ENCODE measurements around the gene TMEM186.
"Not testable (repeated sequence)": the region's sequence is repeated elsewhere in the genome, so short reads cannot be mapped to it uniquely, and the experiment has no call there.

The TMEM186 gene, protein sequence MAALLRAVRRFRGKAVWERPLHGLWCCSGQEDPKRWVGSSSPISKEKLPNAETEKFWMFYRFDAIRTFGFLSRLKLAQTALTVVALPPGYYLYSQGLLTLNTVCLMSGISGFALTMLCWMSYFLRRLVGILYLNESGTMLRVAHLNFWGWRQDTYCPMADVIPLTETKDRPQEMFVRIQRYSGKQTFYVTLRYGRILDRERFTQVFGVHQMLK

DNA sequence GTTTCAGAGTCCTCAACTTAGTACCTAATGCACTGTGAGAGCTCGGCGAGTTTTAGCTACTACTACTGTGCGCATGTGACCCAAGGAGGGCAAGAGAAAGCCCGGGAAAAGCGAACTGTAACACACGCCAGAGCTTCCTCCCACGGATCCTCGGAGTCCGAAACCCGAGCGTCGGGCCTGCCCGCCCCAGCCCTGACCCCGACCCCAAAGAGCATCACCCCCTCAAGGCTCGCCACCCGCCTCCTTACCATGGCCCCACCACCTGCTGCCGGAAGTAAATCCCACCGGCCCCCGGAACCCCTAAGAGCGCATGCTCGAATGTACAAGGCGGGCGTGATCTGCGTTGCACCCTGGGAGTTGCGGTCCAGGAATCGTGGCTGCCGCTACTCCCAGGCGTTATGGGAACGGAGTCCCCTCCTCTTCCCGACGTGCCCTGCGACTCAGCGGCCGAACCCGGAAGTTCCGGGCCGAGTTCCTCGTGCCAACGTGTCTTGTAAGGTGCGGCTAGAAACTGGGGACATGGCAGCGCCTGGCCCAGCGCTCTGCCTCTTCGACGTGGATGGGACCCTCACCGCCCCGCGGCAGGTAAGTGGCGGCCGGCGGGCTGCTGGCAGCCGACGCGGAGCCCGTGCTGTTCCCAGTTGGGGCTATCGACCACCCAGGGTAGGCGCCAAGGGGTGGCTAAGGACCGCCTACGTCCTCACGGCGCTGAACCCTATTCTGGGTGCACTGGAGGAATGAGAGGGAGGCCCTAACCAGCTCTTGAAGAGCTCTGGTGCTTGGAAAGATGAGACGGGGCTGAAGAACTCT, at the start of gene TMEM186, which contains the start of gene PMM2:
TMEM186 (minus strand) TSS at position 276 of the 810 bp plus-strand sequence; CDS start at position 251, 25 bp downstream.
PMM2 (plus strand) TSS at position 476 of the 810 bp plus-strand sequence; CDS start at position 520, 44 bp downstream.
- DNase-seq = peak; percentile 99

DNA sequence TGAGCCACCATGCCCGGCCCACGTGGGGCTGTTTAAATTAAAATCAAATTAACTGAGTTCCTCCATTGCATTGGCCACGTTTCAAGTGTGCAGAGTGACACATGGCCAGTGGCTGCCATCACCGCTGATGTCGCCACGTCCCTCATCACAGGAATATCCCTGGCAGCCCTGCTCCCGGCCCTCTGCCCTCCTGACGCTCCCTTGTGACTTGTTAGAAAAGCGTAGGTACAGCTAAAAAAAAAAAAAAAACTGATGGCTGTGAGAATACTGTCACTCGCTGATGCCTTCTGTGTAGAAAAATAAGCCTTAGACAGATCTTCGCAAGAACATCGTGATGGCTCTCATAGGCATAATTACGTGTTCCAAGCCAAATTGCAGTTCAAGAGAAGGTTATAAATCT, 49.7 kb upstream of the TMEM186 start:
- no peak for DNase-seq

DNA sequence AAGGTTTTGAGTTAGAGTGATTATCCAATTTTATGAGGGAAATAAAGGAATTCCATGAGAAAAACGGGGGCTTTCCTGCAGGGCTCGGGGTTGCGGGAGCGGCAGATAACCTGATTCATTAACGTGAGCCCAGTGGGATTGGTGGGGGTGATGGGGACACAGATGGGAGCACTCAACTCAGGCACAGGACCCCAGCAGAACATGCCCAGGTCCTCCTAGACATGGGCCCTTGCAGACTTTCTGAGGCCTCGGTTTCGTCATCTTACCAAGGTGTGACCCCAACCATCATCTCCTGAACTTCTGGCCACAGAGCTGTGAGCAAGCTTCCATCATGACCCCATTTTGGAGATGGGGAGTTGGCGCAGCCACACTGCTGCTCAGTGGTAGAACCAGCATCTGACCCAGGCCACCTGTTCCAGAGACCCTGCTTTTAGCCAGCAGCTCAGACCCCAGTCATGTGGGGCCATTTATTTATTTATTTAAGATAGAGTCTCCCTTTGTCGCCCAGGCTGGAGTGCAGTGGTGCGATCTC, 49.0 kb upstream of the TMEM186 start:
- DNase-seq = no peak

DNA sequence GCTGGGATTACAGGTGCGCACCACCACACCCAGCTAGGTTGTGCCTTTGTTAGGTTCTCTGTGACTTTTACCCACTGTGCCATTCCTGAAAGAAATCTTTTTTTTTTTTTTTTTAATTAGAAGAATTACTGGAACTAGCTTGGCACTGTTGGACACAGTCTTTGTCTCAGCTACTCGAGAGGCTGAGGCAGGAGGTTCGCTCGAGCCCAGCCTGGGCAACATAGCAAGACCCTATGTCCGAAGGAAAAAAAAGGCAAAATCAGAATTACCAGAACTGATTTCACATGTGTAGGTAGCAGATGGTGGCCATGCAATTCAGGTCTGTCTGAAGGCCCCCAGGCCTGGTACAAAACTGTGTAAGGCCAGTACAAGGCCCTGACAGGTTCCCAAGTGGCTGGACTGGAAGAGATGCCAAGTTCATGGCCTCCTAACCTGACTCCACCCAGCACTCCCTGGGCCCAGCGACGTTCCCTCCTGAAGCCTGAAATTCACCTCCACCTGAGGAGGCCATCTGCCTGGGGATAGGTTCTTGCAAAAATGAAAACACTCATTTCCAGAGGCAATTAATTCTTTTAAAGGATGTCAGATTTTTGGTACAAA, 48.4 kb upstream of the TMEM186 start:
- no peak for DNase-seq

DNA sequence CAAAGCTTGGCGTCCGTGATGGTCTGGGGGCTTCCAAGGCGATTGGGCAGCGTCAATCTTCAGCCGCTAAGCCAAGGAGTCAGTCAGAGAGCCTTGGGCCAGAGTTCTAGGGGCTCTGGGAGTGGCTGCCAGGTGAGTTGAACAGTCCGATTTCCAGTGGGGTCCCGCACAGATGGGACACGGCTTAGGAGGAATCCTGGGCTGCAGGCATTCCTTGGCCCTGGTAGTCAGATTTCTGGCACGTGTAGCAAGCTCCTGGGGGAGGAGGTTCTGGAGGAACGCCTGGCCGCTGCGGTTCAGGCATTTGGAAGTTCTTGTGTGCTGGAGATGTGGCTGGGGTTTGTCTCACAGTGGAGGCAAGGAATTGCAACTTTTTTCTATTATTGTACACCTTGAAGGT, 45.9 kb upstream of the TMEM186 start:
- not testable (repeated sequence) for DNase-seq

DNA sequence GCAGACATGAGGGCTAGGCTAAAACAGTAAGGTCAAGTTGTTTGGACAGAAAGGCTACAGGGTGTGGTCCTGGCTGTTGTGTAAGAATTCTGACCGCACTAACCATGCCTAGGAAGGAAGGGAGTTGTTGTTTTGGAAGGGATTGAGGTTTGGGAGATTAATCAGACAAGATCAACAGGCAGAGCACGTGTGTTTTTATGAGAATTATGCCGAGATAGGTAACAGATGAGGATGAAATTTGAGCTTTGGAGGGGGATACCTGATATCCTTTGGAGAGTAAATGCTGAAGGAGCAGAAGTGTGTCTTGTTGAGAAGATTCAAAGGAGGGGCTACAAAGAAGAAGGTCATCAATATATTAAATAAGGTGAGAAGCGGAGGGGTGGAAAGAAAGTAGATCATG, 44.6 kb upstream of the TMEM186 start:
- DNase-seq = not testable (repeated sequence)

DNA sequence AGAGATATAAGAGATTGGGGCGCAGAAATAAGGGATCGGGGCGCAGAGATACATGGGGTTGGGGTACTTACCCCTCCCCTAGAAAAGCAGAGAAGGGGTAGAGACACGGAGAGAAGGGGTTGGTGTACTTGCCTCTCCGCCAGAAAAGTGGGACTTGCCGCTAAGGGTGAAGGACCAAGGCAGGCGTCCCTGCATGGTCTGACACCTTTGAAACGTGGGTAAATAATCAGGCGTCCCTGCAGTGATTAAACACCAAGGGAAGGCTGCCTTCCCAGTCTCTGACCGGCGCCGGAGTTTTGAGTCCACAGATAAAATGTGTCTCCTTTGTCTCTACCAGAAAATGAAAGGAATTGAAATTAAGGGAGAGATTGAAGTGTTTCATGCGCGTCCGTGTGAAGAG, 40.2 kb upstream of the TMEM186 start:
- not testable (repeated sequence) for DNase-seq

DNA sequence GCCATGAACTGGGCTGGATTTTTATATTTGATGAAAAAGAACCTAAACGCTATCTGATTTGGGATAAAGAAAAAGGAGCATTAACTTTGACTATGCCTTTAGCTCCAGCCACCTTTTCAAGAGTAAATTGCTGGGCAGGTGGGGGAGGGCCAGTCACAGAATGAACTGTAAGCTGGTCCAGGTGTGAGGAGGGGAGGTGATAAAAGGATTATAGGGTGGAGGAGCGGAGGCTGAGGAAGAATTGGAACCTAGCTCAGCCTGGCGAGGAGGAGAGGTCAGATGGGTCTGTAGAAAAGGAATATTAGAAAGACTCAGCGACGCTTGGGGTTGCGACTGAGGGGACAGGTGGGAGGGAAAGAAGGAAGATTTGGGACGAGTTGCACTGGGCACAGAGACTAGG, 39.4 kb upstream of the TMEM186 start:
- not testable (repeated sequence) for DNase-seq

DNA sequence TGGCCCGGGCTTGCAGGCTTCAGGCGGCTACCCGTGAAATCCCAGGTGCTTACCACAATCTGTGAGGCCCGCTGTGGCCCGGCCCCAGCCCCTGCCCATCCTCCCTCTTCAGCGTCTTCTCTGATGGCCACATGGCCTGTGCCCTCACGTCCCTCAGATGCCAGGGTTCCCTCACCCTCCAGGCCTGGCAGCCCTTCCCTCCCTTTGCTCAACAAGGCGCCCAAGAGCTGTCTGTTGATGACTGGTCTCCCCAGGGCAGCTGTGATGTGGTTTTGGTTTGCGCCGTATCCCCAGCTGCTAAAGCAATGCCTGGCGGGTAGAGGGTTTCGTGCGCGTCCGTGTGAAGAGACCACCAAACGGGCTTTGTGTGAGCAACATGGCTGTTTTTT, 35.3 kb upstream of the TMEM186 start:
- DNase-seq = no peak

DNA sequence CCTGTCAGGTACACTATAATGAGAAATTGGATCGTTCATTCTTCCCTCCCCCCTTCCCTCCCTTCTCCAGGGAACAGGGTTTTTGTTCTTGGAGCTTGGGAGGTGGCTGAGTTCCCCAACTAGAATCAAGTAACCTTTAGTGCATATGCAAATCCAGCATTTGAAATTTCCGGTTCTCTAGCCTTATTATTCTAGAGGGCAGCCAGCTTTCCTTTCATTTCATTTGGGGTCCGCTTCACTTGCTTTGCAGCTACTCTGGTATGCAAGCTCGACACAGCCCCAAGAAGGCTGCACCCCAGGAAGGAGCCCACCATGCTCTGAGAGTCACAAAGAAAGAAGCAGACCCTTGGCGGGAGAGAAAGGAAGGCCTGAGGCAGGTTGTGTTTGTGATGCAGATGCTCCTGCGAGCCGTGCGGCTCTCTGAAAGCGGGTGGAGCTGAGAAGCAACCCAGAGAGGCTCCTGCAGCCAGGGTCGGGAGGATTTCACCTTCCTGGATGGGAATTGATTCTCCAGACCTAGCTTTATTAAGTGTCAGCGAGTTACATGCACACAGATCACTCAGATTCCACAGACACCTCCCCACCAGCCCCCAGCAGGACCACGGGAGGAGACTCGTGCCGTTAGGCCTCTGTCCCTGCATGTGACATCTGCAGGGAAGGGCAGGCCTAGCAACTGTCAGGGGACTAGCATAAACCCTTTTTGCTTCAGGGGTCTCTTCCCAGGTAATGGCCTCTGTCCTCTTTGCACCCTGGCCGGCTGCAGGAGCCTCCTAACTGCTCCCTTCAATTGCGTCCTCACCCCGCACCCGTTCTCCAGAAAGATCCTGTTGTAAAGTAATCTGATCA, 34.7 kb upstream of the TMEM186 start:
- no peak for DNase-seq

DNA sequence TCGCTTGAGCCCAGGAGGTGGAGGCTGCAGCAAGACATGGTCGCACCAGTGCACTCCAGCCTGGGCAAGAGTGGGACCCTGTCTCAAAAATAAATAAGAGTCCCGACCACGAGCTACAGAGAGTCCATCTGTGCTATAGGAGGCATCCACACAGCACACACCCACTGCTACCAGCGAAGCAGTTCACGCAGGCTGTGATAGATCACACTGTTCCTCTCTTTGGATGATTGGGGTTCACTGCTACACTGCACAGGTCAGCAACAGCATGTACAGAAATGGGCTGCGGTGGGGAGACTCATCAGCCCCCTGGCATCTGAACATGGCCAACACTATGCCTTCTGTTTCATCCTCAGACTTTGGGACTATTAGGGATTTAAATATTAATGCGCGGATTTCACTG, 34.0 kb upstream of the TMEM186 start:
- no peak for DNase-seq

DNA sequence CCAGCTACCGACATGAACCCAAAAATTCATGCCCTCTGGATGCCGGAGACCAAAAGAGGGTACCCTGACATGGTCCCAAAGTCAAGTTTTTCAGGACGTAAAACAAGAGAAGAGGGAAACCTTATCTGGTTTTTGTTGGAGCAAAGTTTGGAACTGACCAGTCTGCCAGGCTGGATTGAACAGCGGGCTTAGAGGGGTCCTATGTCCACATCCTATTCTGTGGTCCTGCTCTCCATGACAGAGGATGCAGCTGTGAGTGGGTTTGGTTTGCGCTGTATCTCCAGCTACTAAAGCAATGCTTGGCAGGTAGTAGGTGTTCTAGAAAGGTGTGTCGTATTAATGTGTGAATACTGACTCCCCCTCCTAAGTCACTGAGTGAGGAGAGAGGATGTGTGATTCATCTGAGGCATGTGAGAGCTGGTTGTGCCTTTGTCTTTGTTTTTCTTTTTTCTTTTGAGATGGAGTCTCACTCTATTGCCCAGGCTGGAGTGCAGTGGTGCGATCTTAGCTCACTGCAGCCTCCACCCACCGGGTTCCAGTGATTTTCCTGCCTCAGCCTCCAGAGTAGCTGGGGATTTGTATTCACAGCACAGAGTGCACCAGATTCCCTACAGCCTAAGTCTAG, 31.2 kb upstream of the TMEM186 start:
- no peak for DNase-seq

DNA sequence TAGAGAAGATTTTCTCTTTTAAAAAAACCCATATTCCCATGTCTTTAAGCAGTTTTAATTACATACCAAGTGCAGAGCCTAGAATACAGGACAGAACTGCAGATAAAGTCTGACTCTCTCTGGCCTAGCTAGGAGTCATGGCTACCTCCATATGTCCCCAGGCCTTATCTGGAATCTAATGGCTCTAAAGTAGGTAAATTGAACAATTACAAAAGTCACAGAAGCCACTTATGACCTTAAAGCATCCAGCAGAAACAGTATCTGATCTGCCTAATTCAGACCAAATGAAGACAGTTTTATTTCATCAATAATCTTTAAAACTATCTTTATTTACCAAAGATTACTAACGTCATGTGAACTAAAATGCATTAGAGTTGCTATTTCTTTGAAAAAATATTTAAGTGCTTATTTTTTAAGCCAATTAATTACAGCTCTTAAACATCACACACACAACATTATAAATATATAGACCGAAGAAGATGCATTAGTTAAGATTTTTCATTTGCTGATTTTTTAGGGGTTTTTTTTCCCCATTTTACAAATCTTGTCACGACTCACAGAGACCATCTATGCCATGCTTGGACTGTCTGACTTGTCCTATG, 28.9 kb upstream of the TMEM186 start:
- no peak for DNase-seq

DNA sequence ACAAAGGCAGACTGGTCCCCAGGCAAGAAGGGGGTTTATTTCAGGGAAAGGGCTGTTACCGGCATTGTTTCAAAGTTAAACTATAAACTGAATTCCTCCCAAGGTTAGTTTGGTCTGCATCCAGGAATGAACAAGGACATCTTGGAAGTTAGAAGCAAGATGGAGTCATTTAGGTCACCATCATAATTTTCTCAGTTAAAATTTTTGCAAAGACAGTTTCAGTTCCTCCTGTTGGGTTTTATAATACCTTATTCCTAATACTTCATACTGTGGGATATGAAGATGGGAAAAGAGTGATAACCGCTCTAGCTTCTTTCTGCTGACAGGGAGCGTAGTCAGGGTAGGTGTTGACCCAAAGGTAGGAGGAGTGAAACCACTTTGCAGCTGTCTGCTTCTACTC, 25.0 kb upstream of the TMEM186 start:
- no peak for DNase-seq

DNA sequence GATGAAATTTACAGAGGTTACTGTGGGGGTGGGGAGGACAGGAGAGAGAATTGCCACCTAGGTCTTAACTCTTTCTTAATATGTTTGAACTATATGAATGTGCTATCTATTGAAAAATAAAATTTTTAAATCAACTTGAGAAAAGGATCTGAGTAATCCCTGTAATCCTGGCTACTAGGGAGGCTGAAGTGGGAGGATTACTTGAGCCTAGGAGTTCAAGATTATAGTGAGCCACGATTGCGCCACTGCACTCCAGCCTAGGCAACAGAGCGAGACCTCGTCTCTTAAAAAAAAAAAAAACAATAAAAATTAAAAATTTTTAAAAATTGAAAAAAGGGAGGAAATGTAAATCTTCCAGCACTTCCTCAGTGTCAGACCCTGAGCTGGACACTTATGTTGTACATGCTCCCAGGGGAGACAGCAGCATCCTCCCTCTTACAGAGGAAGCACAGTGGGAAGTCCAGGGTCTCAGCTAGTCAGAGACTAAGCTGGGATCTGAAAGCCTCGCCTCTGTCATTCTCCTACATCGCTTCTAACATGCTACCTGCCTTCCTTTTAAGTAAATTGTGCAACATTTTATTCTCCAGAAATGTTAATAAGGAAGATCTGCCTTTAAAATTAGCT, 22.1 kb upstream of the TMEM186 start:
- no peak for DNase-seq

DNA sequence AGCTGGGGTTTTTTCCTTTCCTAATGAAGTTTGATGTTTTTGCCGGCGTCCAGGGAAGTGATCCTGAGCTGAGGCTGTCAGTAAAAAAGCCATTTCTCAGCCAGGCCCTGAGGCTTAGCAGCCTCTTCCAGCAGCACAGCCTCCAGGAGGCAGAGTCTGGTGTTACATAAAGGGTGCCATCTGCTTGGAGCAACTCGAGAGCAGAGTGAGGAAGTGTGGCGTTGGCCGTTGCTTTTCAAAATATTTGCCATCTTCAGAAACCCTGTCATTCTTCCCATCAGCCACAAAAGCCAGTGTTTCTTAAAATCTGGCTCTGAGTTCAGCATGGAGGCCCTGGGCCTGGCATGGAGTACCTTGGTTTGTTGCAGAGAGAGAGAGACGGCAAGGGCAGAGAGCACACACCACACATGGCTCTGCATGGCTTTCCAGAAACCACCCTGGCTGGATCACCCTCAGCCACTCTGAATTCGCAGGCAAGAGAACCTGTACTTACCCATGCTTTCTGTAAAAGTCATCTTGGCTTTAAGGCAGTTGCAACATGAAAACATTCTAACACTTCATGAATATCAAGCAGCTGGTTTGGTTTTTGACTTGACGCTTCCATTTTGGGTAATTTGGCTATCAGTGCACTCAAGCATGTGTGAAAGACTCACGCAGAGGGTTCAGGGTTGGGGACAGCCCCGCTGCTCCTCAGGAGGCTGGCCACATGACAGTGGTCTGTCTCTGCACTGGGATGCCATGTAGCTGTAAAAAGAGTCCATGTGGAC, 21.2 kb upstream of the TMEM186 start:
- no peak for DNase-seq

DNA sequence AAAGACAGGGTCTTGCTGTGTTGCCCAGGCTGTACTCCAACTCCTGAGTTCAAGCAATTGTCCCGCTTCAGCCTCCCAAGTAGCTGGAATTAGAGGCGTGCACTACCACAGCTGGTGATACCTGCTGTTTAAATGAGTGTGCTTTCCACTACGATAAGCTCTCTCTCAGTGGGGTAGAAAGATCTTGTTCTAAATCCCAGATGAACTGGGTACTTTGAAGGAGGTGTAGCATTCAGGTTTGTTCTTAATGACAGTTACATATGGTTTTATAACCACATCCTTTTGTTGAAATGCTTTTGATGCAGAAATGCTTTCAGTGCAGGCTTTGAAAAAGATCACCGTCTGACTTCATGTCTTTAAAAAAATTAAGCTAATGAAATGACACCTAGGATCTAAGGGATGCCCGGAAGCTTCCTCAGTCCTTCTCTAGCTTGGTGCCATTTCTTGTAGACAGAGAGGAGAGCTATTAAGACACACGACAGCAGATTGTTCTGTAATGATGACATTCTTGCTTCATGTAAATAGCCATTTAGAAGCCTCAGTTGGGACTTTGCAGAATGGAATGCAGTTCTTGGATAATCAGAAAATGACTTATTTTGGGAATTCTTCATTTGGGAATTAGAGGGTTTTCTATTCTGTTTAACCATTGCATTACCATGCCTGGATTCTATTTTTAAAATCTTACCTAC, 19.7 kb upstream of the TMEM186 start:
- no peak for DNase-seq

DNA sequence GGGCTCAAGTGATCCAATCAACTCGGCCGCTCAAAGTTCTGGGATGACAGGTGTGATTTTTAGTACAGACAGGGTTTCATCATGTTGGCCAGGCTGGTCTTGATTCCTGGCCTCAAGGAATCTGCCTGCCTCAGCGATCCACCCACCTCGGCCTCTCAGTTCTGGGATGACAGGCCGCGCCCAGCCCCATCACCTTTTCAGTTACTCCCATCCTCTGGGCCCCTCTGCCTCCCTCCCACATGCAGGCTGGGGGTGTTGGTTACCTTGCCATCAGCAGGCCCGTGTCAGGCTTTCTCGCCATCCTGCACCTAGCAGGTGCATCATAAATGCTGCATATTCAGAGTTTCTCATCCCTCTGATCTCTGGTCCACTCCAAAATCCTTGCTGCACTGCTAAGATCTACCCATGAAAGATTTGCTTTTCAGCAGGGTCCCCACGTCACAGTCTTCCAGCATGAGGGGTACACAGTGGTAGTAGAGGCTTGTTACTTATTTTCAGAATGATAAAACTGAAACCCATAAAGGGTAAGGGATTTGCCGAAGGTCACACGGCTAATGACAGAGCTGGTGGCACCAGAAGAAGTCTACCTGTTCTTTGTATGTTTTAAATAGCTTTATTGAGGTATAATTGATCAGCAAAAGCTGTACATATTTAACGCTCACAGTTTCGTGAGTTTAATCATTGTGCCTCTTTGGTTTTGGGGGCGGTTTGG, 16.8 kb upstream of the TMEM186 start:
- no peak for DNase-seq

DNA sequence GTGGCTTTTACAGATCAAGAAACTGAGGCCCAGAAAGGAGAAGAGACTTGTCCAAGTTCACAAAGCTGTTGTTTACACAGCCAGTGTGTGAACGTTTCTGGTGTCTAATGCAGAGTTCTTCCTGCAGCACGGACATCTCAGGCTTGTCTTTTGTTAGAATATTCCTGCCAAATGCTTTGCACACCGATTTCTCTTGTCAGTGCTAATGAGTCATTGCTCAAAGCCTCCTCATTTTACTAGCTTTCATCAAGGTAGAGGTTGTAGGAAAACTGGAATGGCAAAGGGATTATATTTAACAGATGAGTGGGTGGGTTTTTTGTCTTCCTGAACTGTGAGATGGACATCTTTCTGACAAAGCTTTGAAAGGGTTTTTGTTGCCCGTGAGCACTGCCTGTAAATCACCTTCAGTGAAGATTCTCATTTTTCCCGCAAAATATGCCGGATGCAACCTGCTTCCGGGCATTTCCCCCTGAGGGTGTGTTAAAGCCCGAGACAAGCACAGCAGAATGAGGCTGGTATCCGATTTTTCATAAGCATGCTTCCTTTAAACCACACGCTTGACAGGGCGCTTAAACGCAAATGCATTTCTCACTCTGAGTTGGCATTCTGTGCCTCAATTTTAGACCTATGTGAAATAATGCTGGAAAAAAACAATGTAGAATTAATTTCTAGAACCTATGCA, 14.9 kb upstream of the TMEM186 start:
- no peak for DNase-seq

Measured in hematopoietic multipotent progenitor cell treated with erythropoietin and hydrocortisone succinate and interleukin-3 and kit ligand, for 4 days (in vitro differentiated cells).